Mesenchymal stem cell (in vitro differentiated cells and primary cell): ENCODE results near the gene ETV1.

Source experiments
- DNase-seq: peaks from one replicate; pipeline ENCODE4 v3.0.0-alpha.2; 2013
- H2AFZ ChIP-seq: one replicate; pipeline ENCODE4 v1.6.1; 2013; ENCODE audit warnings: low read depth, mild to moderate bottlenecking, control low read depth, inconsistent platforms, low read length, moderate library complexity
- H2AK5ac ChIP-seq: 2 replicates; pipeline ENCODE4 v1.6.1; 2013; ENCODE audit warnings: low read length, moderate library complexity, mild to moderate bottlenecking, inconsistent platforms; ENCODE audit not compliant: severe bottlenecking
- H2BK120ac ChIP-seq: one replicate; pipeline ENCODE4 v1.6.1; 2013; ENCODE audit warnings: low read depth, mild to moderate bottlenecking, inconsistent platforms, low read length, moderate library complexity
- H2BK12ac ChIP-seq, 2 experiments: one replicate each; pipeline ENCODE4 v1.6.1; 2013; ENCODE audit warnings: inconsistent platforms in 2 of 2, low read length in 2 of 2, mild to moderate bottlenecking in 2 of 2, moderate library complexity in 2 of 2, control low read depth in 1 of 2
- H2BK15ac ChIP-seq: one replicate; pipeline ENCODE4 v1.6.1; 2013; ENCODE audit warnings: mild to moderate bottlenecking, low read depth, inconsistent platforms; ENCODE audit not compliant: poor library complexity, severe bottlenecking
- H2BK5ac ChIP-seq: 2 replicates; pipeline ENCODE4 v1.6.1; 2013; ENCODE audit warnings: low read depth, mild to moderate bottlenecking, low read length, control low read depth, inconsistent platforms; ENCODE audit not compliant: poor library complexity, severe bottlenecking
- H3K14ac ChIP-seq, 2 experiments: one replicate each; pipeline ENCODE4 v1.6.1; 2013; ENCODE audit warnings: inconsistent platforms in 2 of 2, low read length in 2 of 2, control low read depth in 1 of 2, mild to moderate bottlenecking in 1 of 2, moderate library complexity in 1 of 2
- H3K18ac ChIP-seq, 2 experiments: one replicate each; pipeline ENCODE4 v1.6.1; 2013; ENCODE audit warnings: inconsistent platforms in 2 of 2, low read length in 2 of 2, control low read depth in 1 of 2, low read depth in 1 of 2, mild to moderate bottlenecking in 1 of 2
- H3K23ac ChIP-seq, 2 experiments: one replicate each; pipeline ENCODE4 v1.6.1; 2013; ENCODE audit warnings: inconsistent platforms in 2 of 2, low read length in 2 of 2, mild to moderate bottlenecking in 2 of 2, moderate library complexity in 2 of 2, control low read depth in 1 of 2
- H3K27ac ChIP-seq: 2 replicates; pipeline ENCODE4 v1.5.1; 2013; ENCODE audit warnings: mild to moderate bottlenecking, moderate library complexity, low read length, control low read depth, inconsistent platforms; ENCODE audit not compliant: poor library complexity, severe bottlenecking
- H3K27me3 ChIP-seq, 2 experiments: 2 replicates each; pipeline versions ENCODE4 v1.6.1 to v1.7.0; 2013; ENCODE audit warnings: low read length in 2 of 2, mild to moderate bottlenecking in 2 of 2, moderate library complexity in 2 of 2, control low read depth in 1 of 2, inconsistent platforms in 1 of 2; ENCODE audit not compliant: control insufficient read depth in 1 of 2, insufficient read depth in 1 of 2
- H3K36me3 ChIP-seq, 2 experiments: 2 replicates each; pipeline versions ENCODE4 v1.6.1 to v1.7.0; 2013; ENCODE audit warnings: low read length in 2 of 2, control low read depth in 1 of 2, inconsistent platforms in 1 of 2, low read depth in 1 of 2, mild to moderate bottlenecking in 1 of 2; ENCODE audit not compliant: insufficient read depth in 2 of 2, control insufficient read depth in 1 of 2
- H3K4ac ChIP-seq, 2 experiments: one replicate each; pipeline ENCODE4 v1.6.1; 2013; ENCODE audit warnings: inconsistent platforms in 2 of 2, low read length in 2 of 2, mild to moderate bottlenecking in 2 of 2, moderate library complexity in 2 of 2, control low read depth in 1 of 2, low read depth in 1 of 2
- H3K4me1 ChIP-seq: 2 replicates; pipeline ENCODE4 v1.6.1; 2013; ENCODE audit warnings: low read depth, low read length, control low read depth; ENCODE audit not compliant: control insufficient read depth, insufficient read depth
- H3K4me2 ChIP-seq: 2 replicates; pipeline ENCODE4 v1.6.1; 2013; ENCODE audit warnings: low read length, mild to moderate bottlenecking, inconsistent platforms; ENCODE audit not compliant: poor library complexity, severe bottlenecking
- H3K4me3 ChIP-seq, 2 experiments: 2 replicates each; pipeline versions ENCODE4 v1.5.1 to v1.7.0; 2013; ENCODE audit warnings: low read length in 2 of 2, mild to moderate bottlenecking in 2 of 2, control low read depth in 1 of 2, low read depth in 1 of 2; ENCODE audit not compliant: insufficient read depth in 1 of 2
- H3K79me1 ChIP-seq: replicated peaks from 2 replicates; pipeline ENCODE4 v1.6.1; 2013; ENCODE audit warnings: mild to moderate bottlenecking, control low read depth, low read length, inconsistent platforms; ENCODE audit not compliant: poor library complexity, severe bottlenecking
- H3K9ac ChIP-seq: 2 replicates; pipeline ENCODE4 v1.7.0; 2013; ENCODE audit warnings: mild to moderate bottlenecking, low read length, moderate library complexity
- H3K9me3 ChIP-seq: 2 replicates; pipeline ENCODE4 v1.7.0; 2013; ENCODE audit warnings: mild to moderate bottlenecking, low read length; ENCODE audit not compliant: control insufficient read depth
- H4K8ac ChIP-seq: one replicate; pipeline ENCODE4 v1.6.1; 2013; ENCODE audit warnings: inconsistent platforms, mild to moderate bottlenecking, low read length, moderate library complexity
- H4K91ac ChIP-seq: one replicate; pipeline ENCODE4 v1.6.1; 2013; ENCODE audit warnings: mild to moderate bottlenecking, low read length, inconsistent platforms
- WGBS: methylation state at CpG from one replicate; pipeline ENCODE4 v1.1.7; 2013; ENCODE audit warnings: mixed read lengths; 5-methylcytosine and 5-hydroxymethylcytosine counted together

ETV1 gene

DNA sequence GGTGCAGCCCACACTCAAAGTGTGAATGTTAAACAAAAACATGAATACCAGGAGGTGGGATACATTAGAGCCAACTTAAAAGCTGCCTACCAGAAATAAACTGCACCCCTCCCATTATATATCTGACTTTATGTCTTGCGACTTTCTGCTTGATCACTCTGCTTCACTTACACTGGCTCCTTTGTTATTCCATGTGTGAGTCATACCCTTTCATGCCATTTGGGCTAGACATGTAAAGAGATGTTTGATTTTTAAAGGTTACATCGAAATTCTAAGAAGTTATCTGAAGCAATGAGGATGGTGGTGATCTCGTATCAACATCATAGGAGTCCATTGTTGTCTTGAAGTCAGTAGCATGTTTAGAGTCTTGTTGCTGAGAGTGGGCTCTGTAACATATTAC is 31.6 kb upstream of the ETV1 start:
- Histone ChIP-seq H3K4me3 (no peak overlapping the region), H2BK15ac (no peak overlapping the region), H3K4me2 (no peak overlapping the region), H3K79me1 (no peaks in the 10 kb centered on the region), H3K4ac (no peak overlapping the region), H3K23ac (no peak overlapping the region), H3K9me3 (no peaks in the 10 kb centered on the region), H2BK120ac (no peak overlapping the region), H3K36me3 (no peaks in the 10 kb centered on the region), H4K91ac (no peak overlapping the region), H3K18ac (no peak overlapping the region), H3K14ac (no peak overlapping the region), H3K4me1 (peaks cover 2% of the 10 kb centered on the region), H4K8ac (no peak overlapping the region), H2BK5ac (no peak overlapping the region), H2BK12ac (no peak overlapping the region), H3K9ac (no peak overlapping the region), H2AK5ac (no peak overlapping the region), H2AFZ (no peak overlapping the region), H3K27ac (peak overlapping the region; percentile 14), H3K27me3 (no peaks in the 10 kb centered on the region)
- WGBS, result 65% methylated on average over 3 of the region's 3 CpGs
- peak; percentile 20 for DNase-seq

- Histone ChIP-seq H3K27ac (peak overlapping the region; percentile 14), H3K9ac (no peak overlapping the region), H3K23ac (no peak overlapping the region)
Measured at GRCh38 chr7:14020339-14020900, 31.0 kb upstream of the ETV1 start.

DNA sequence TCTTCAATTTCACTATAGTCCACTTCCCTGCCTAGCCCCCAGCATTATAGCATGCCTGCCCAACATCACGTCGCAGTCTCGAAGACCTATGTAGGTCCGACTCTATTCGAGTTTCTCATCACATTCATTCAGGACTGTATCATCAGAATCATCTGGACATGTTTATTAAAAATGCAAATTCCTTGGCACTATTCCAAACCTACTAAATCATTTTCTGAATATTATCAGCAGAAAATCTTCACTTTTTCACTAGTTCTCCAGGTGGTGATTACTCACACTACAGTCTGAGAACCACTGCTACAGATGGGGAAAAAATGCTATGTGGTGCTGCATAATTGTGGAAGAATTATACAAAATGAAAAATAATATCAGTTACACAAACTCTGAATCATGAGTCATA is 29.3 kb upstream of the ETV1 start:
- no peak overlapping the region for H3K14ac ChIP-seq
- no peak overlapping the region for H3K9ac ChIP-seq
- H3K4me1 ChIP-seq, result peaks cover 2% of the 10 kb centered on the region
- H2BK5ac ChIP-seq, result no peak overlapping the region
- no peak overlapping the region for H2BK120ac ChIP-seq
- no peaks in the 10 kb centered on the region for H3K36me3 ChIP-seq
- no peak overlapping the region for H2BK15ac ChIP-seq
- no peak overlapping the region for H3K23ac ChIP-seq
- no peak overlapping the region for H2AK5ac ChIP-seq
- H3K18ac ChIP-seq, result no peak overlapping the region
- H3K4me3 ChIP-seq, result no peak overlapping the region
- H4K8ac ChIP-seq, result no peak overlapping the region
- H4K91ac ChIP-seq, result no peak overlapping the region
- no peaks in the 10 kb centered on the region for H3K9me3 ChIP-seq
- H2AFZ ChIP-seq, result no peak overlapping the region
- H3K79me1 ChIP-seq, result no peaks in the 10 kb centered on the region
- no peak overlapping the region for H3K4me2 ChIP-seq
- H3K27ac ChIP-seq, result no peak overlapping the region
- 93% methylated on average over 5 of the region's 5 CpGs for WGBS
- H2BK12ac ChIP-seq, result no peak overlapping the region
- DNase-seq, result no peak
- H3K27me3 ChIP-seq, result no peaks in the 10 kb centered on the region
- no peak overlapping the region for H3K4ac ChIP-seq

More at GRCh38 chr7:14020339-14020900, 31.0 kb upstream of the ETV1 start:
- Histone ChIP-seq H4K8ac (no peak overlapping the region), H3K4me2 (no peak overlapping the region), H2BK15ac (no peak overlapping the region), H3K79me1 (no peaks in the 10 kb centered on the region), H2BK12ac (no peak overlapping the region), H3K4ac (no peak overlapping the region), H2BK120ac (no peak overlapping the region), H3K36me3 (no peaks in the 10 kb centered on the region), H3K4me3 (no peak overlapping the region), H2AFZ (no peak overlapping the region), H2AK5ac (peak overlapping the region; percentile 59), H3K4me1 (peaks cover 2% of the 10 kb centered on the region), H3K9me3 (no peaks in the 10 kb centered on the region), H4K91ac (no peak overlapping the region), H3K27me3 (no peaks in the 10 kb centered on the region), H3K18ac (no peak overlapping the region), H2BK5ac (no peak overlapping the region), H3K14ac (no peak overlapping the region)
- 93% methylated on average over 2 of the region's 2 CpGs for WGBS
- no peak for DNase-seq

GRCh38 chr7:14016950-14017349 is 27.5 kb upstream of the ETV1 start:
- no peak overlapping the region for H2BK120ac ChIP-seq
- WGBS, result 94% methylated on average over 1 of the region's 2 CpGs

More at GRCh38 chr7:14016950-14017349, 27.5 kb upstream of the ETV1 start:
- Histone ChIP-seq H3K9ac (no peak overlapping the region), H3K27ac (no peak overlapping the region), H3K4me2 (no peak overlapping the region), H2BK12ac (no peak overlapping the region), H4K91ac (no peak overlapping the region), H3K79me1 (no peaks in the 10 kb centered on the region), H2BK5ac (no peak overlapping the region), H2AK5ac (no peak overlapping the region), H3K4me1 (peaks cover 2% of the 10 kb centered on the region), H3K4ac (no peak overlapping the region), H2AFZ (no peak overlapping the region), H3K14ac (no peak overlapping the region), H3K18ac (no peak overlapping the region), H3K9me3 (no peaks in the 10 kb centered on the region), H2BK15ac (no peak overlapping the region), H3K23ac (no peak overlapping the region), H3K4me3 (no peak overlapping the region), H3K36me3 (no peaks in the 10 kb centered on the region), H3K27me3 (no peaks in the 10 kb centered on the region), H4K8ac (no peak overlapping the region)
- DNase-seq, result no peak
